IMR-90 (cell line): Measurements from ENCODE around the gene PSENEN. TPM values are rescaled to one million over a fixed set of nuclear protein-coding genes. Genes with fewer than 3 reads are reported as not detected.

ENCODE experiments used
- ATAC-seq: fragments of 200-7000 bp; cut with Tn5 transposase; 2 replicates; pipeline ENCODE4 v1.9.1; 2020; ENCODE audit warnings: low read depth, mild to moderate bottlenecking, moderate library complexity
- BruUV-seq: library from RNA; stranded (reverse); fragments of 400-500 nt; replicated peaks from 2 replicates; lab custom pipeline; 2021; lab: Mats Ljungman, UMichigan
- CTCF ChIA-PET: fragments of 300-600 bp; formaldehyde crosslinking; extraction: SDS; loops from one replicate; lab custom pipeline; 2021; ENCODE audit warnings: antibody characterized with exemption; lab: Yijun Ruan, JAX
- POLR2A ChIA-PET: fragments of 300-600 bp; sonication (Branson Sonifier 250); formaldehyde crosslinking; loops from one replicate; lab custom pipeline; 2022; ENCODE audit warnings: antibody characterized with exemption; ENCODE audit not compliant: unreplicated experiment; lab: Charles Lee
- DNase-seq: peaks from one replicate; pipeline ENCODE4 v3.0.0; 2013
- H2AFZ ChIP-seq: replicated peaks from 2 replicates; pipeline ENCODE3; 2013; ENCODE audit warnings: low read length, mild to moderate bottlenecking; ENCODE audit not compliant: poor library complexity
- H2AK5ac ChIP-seq: 2 replicates; pipeline ENCODE4 v1.6.1; 2013; ENCODE audit warnings: low read depth, low read length, inconsistent platforms
- H2AK9ac ChIP-seq: replicated peaks from 2 replicates; pipeline ENCODE3; 2013; ENCODE audit warnings: mild to moderate bottlenecking, low read depth, low read length, moderate library complexity; ENCODE audit not compliant: poor library complexity
- H2BK120ac ChIP-seq: 2 replicates; pipeline ENCODE4 v1.6.1; 2013; ENCODE audit warnings: low read depth, low read length, inconsistent platforms
- H2BK15ac ChIP-seq: 3 replicates; pipeline ENCODE4 v1.6.1; 2013; ENCODE audit warnings: low read depth, low read length, inconsistent platforms
- H2BK20ac ChIP-seq: 2 replicates; pipeline ENCODE4 v1.6.1; 2013; ENCODE audit warnings: low read depth, mild to moderate bottlenecking, inconsistent platforms, low read length, moderate library complexity
- H2BK5ac ChIP-seq: 2 replicates; pipeline ENCODE4 v1.6.1; 2013; ENCODE audit warnings: mild to moderate bottlenecking, low read depth, low read length, inconsistent platforms; ENCODE audit not compliant: poor library complexity, severe bottlenecking
- H3K14ac ChIP-seq: replicated peaks from 2 replicates; pipeline ENCODE4 v1.6.1; 2013; ENCODE audit warnings: low read depth, low read length, inconsistent platforms
- H3K18ac ChIP-seq: 2 replicates; pipeline ENCODE4 v1.6.1; 2013; ENCODE audit warnings: low read depth, low read length, control low read depth
- H3K23ac ChIP-seq: 2 replicates; pipeline ENCODE4 v1.6.1; 2013; ENCODE audit warnings: low read depth, low read length, inconsistent platforms
- H3K27ac ChIP-seq: 2 replicates; pipeline ENCODE4 v1.5.1; 2013; ENCODE audit warnings: mild to moderate bottlenecking, control low read depth, low read length; ENCODE audit not compliant: insufficient read depth
- H3K27me3 ChIP-seq: 2 replicates; pipeline ENCODE4 v1.6.1; 2013; ENCODE audit warnings: low read length; ENCODE audit not compliant: control insufficient read depth, insufficient read depth
- H3K36me3 ChIP-seq: 2 replicates; pipeline ENCODE4 v1.6.1; 2013; ENCODE audit warnings: low read length, mixed read lengths; ENCODE audit not compliant: control insufficient read depth, insufficient read depth
- H3K4ac ChIP-seq: 2 replicates; pipeline ENCODE4 v1.6.1; 2013; ENCODE audit warnings: low read depth, low read length, inconsistent platforms
- H3K4me1 ChIP-seq: 2 replicates; pipeline ENCODE4 v1.6.1; 2013; ENCODE audit warnings: low read length, mixed read lengths; ENCODE audit not compliant: control insufficient read depth, insufficient read depth
- H3K4me2 ChIP-seq: 2 replicates; pipeline ENCODE4 v1.6.1; 2013; ENCODE audit warnings: low read depth, mild to moderate bottlenecking, control low read depth, low read length, moderate library complexity
- H3K4me3 ChIP-seq: 2 replicates; pipeline ENCODE4 v1.5.1; 2013; ENCODE audit warnings: low read depth, mild to moderate bottlenecking, control low read depth, low read length, moderate library complexity; ENCODE audit not compliant: insufficient read depth
- H3K56ac ChIP-seq: 2 replicates; pipeline ENCODE4 v1.6.1; 2013; ENCODE audit warnings: low read length, inconsistent platforms; ENCODE audit not compliant: insufficient read depth; ENCODE audit errors: extremely low read depth
- H3K79me1 ChIP-seq, 2 experiments: 2 replicates each; pipeline ENCODE4 v1.6.1; 2013; ENCODE audit warnings: low read length in 2 of 2, inconsistent platforms in 1 of 2, low read depth in 1 of 2
- H3K9ac ChIP-seq: 2 replicates; pipeline ENCODE4 v1.6.1; 2013; ENCODE audit warnings: low read depth, low read length, control low read depth
- H3K9me1 ChIP-seq: 2 replicates; pipeline ENCODE4 v1.6.1; 2013; ENCODE audit warnings: low read length, inconsistent platforms; ENCODE audit not compliant: insufficient read depth
- H3K9me3 ChIP-seq: 2 replicates; pipeline ENCODE4 v1.6.1; 2013; ENCODE audit warnings: low read length; ENCODE audit not compliant: control insufficient read depth, insufficient read depth
- H4K20me1 ChIP-seq: 2 replicates; pipeline ENCODE4 v1.6.1; 2013; ENCODE audit warnings: low read length, inconsistent platforms; ENCODE audit not compliant: insufficient read depth
- H4K5ac ChIP-seq: 2 replicates; pipeline ENCODE4 v1.6.1; 2013; ENCODE audit warnings: mild to moderate bottlenecking, low read depth, low read length, control low read depth
- H4K8ac ChIP-seq, 2 experiments: 2 replicates each; pipeline ENCODE4 v1.6.1; 2013; ENCODE audit warnings: low read depth in 2 of 2, low read length in 2 of 2, control low read depth in 1 of 2, inconsistent platforms in 1 of 2
- H4K91ac ChIP-seq: 2 replicates; pipeline ENCODE4 v1.6.1; 2013; ENCODE audit warnings: low read depth, low read length, inconsistent platforms; ENCODE audit not compliant: insufficient read depth
- BHLHE40 ChIP-seq: fragments of 150-350 bp; IDR thresholded peaks from 2 replicates; pipeline ENCODE4 v1.6.1; 2016; ENCODE audit warnings: mild to moderate bottlenecking, low read depth, low read length
- CEBPB ChIP-seq: IDR thresholded peaks from 2 replicates; pipeline ENCODE4 v1.6.1; 2012; ENCODE audit warnings: low read depth, low read length, improper control_type of control experiment
- CHD1 ChIP-seq: IDR thresholded peaks from 2 replicates; pipeline ENCODE4 v1.6.1; 2012; ENCODE audit warnings: low read depth, low read length, improper control_type of control experiment
- FOS ChIP-seq: fragments of 150-350 bp; IDR thresholded peaks from 2 replicates; pipeline ENCODE4 v1.6.1; 2016; ENCODE audit warnings: low read depth, low read length
- MAFK ChIP-seq: IDR thresholded peaks from 2 replicates; pipeline ENCODE4 v1.6.1; 2012; ENCODE audit warnings: low read depth, low read length, improper control_type of control experiment
- MAZ ChIP-seq: IDR thresholded peaks from 2 replicates; pipeline ENCODE4 v1.6.1; 2012; ENCODE audit warnings: low read depth, mild to moderate bottlenecking, low read length, improper control_type of control experiment, moderate library complexity, borderline replicate concordance
- MXI1 ChIP-seq: IDR thresholded peaks from 2 replicates; pipeline ENCODE4 v1.6.1; 2012; ENCODE audit warnings: low read depth, mild to moderate bottlenecking, low read length, moderate library complexity, borderline replicate concordance
- NFE2L2 ChIP-seq: fragments of 150-350 bp; IDR thresholded peaks from 2 replicates; pipeline ENCODE4 v1.6.1; 2016; ENCODE audit warnings: low read depth, mild to moderate bottlenecking, low read length
- POLR2A ChIP-seq: IDR thresholded peaks from 2 replicates; pipeline ENCODE4 v1.6.1; 2012; ENCODE audit warnings: mild to moderate bottlenecking, low read depth, low read length
- RAD21 ChIP-seq: IDR thresholded peaks from 2 replicates; pipeline ENCODE4 v1.6.1; 2012; ENCODE audit warnings: low read length, improper control_type of control experiment
- RCOR1 ChIP-seq: IDR thresholded peaks from 2 replicates; pipeline ENCODE4 v1.6.1; 2012; ENCODE audit warnings: mild to moderate bottlenecking, low read length, improper control_type of control experiment; ENCODE audit not compliant: insufficient replicate concordance
- RFX5 ChIP-seq: IDR thresholded peaks from 2 replicates; pipeline ENCODE4 v1.8.0; 2012; ENCODE audit warnings: low read depth, mild to moderate bottlenecking, low read length, moderate library complexity
- SMC3 ChIP-seq: fragments of 150-350 bp; IDR thresholded peaks from 2 replicates; pipeline ENCODE4 v1.6.1; 2016; ENCODE audit warnings: low read depth, mild to moderate bottlenecking, antibody characterized with exemption, low read length, moderate library complexity
- whole genome bisulfite sequencing, 2 experiments: methylation state at CpG; one replicate each; pipeline versions ENCODE4 v1.1.5 to v1.1.7; 2013; ENCODE audit warnings: missing lambda C conversion rate in 2 of 2; ENCODE audit not compliant: insufficient read length in 1 of 2; ENCODE audit errors: extremely low coverage in 2 of 2; 5-methylcytosine and 5-hydroxymethylcytosine counted together
- dilution Hi-C: fragments of 300-500 bp; cut with HindIII; formaldehyde crosslinking; loops from one replicate; pipeline ENCODE4 v1.14.3; 2018; ENCODE audit warnings: low sequenced_read_pairs; ENCODE audit not compliant: unreplicated experiment
- in situ Hi-C: fragments of 300-500 bp; cut with MboI; formaldehyde crosslinking; loops from 3 replicates; pipeline ENCODE4 v1.14.3; 2019; ENCODE audit warnings: low sequenced_read_pairs, inconsistent platforms, mixed read lengths
- intact Hi-C: fragments of 100-400 bp; cut with micrococcal nuclease; formaldehyde crosslinking; loops from 2 replicates; pipeline ENCODE4 v1.10.0; 2022
- polyA plus RNA-seq, 3 experiments: library from polyadenylated mRNA; depleted of rRNA; stranded (reverse); fragments of >200 nt; gene quantifications; 2 replicates each; pipeline ENCODE4 v1.2.3, GENCODE V29; 2012; ENCODE audit warnings: low replicate concordance in 1 of 3
- total RNA-seq: library from RNA; depleted of rRNA; stranded (reverse); fragments of >200 nt; gene quantifications from 2 replicates; pipeline ENCODE4 v1.2.3, GENCODE V29; 2012
- TF ChIP-seq, protein P1 (sequence below): conservative IDR thresholded peaks from 2 replicates; pipeline ENCODE4 v1.5.1; 2012; ENCODE audit warnings: mild to moderate bottlenecking, low read depth, low read length, improper control_type of control experiment
- TF ChIP-seq, protein P2 (sequence below): fragments of 150-350 bp; IDR thresholded peaks from 2 replicates; pipeline ENCODE4 v1.6.1; 2016; ENCODE audit warnings: low read depth, mild to moderate bottlenecking, low read length, moderate library complexity, borderline replicate concordance
- TF ChIP-seq, protein P3 (sequence below): fragments of 150-350 bp; IDR thresholded peaks from 2 replicates; pipeline ENCODE4 v1.6.1; 2017; ENCODE audit warnings: mild to moderate bottlenecking, antibody characterized with exemption, low read length, low read depth

PSENEN gene
- total and polyA plus RNA-seq, 2 of the 4 experiments (the other 2 are of a cell fraction): 9.0 to 47.0 TPM

DNA sequence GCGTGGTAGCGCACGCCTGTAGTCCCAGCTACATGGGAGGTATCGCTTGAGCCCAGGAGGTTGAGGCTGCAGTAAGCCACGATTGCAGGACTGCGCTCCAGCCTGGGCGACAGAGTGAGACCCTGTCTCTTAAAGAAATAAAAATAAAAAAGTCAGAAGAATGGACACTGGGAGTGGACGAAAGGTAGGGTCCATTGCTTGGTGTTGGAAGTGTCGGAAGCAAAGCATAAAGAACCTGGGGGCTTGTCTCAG is 29.5 kb downstream of the PSENEN start:
- Histone ChIP-seq H3K9ac (no peak overlapping the region), H3K23ac (no peak overlapping the region), H3K4me3 (no peak overlapping the region), H2AK5ac (no peak overlapping the region), H3K4me2 (peak overlapping the region; percentile 73), H2BK15ac (no peak overlapping the region), H3K27me3 (no peaks in the 10 kb centered on the region), H3K9me3 (no peaks in the 10 kb centered on the region), H2AFZ (peak overlapping the region; percentile 99), H3K4ac (no peak overlapping the region), H3K4me1 (peaks cover 6% of the 10 kb centered on the region), H2BK120ac (no peak overlapping the region), H3K9me1 (peaks cover 6% of the 10 kb centered on the region; the same call in 1 of the 2 replicates), H3K27ac (no peak overlapping the region), H3K56ac (no peak overlapping the region), H3K18ac (no peak overlapping the region), H4K8ac (no peak overlapping the region), H2BK5ac (no peak overlapping the region), H3K36me3 (0 out of 2 replicates have a peak, but pooled peaks cover 2% of the 10 kb centered on the region), H4K20me1 (no peaks in the 10 kb centered on the region), H3K14ac (no peak overlapping the region), H4K5ac (no peak overlapping the region), H2AK9ac (peak overlapping the region; percentile 25), H2BK20ac (no peak overlapping the region), H3K79me1 (peaks cover 7 to 18% of the 10 kb centered on the region in 2 experiments), H4K91ac (no peak overlapping the region)
- in situ Hi-C loops: no loop called here
- dilution Hi-C loops: no loop called here
- no peak for ATAC-seq
- POLR2A ChIA-PET: no interaction called here
- no peak for DNase-seq
- TF ChIP-seq FOS (no peak), SMC3 (no peak), CEBPB (no peak), RAD21 (no peak), MAFK (no peak), CHD1 (no peak), MXI1 (no peak), RFX5 (no peak), MAZ (no peak), BHLHE40 (no peak), POLR2A (no peak), NFE2L2 (no peak), RCOR1 (no peak)
- TF ChIP-seq, protein P1, sequence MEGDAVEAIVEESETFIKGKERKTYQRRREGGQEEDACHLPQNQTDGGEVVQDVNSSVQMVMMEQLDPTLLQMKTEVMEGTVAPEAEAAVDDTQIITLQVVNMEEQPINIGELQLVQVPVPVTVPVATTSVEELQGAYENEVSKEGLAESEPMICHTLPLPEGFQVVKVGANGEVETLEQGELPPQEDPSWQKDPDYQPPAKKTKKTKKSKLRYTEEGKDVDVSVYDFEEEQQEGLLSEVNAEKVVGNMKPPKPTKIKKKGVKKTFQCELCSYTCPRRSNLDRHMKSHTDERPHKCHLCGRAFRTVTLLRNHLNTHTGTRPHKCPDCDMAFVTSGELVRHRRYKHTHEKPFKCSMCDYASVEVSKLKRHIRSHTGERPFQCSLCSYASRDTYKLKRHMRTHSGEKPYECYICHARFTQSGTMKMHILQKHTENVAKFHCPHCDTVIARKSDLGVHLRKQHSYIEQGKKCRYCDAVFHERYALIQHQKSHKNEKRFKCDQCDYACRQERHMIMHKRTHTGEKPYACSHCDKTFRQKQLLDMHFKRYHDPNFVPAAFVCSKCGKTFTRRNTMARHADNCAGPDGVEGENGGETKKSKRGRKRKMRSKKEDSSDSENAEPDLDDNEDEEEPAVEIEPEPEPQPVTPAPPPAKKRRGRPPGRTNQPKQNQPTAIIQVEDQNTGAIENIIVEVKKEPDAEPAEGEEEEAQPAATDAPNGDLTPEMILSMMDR: no peak
- TF ChIP-seq, protein P2, sequence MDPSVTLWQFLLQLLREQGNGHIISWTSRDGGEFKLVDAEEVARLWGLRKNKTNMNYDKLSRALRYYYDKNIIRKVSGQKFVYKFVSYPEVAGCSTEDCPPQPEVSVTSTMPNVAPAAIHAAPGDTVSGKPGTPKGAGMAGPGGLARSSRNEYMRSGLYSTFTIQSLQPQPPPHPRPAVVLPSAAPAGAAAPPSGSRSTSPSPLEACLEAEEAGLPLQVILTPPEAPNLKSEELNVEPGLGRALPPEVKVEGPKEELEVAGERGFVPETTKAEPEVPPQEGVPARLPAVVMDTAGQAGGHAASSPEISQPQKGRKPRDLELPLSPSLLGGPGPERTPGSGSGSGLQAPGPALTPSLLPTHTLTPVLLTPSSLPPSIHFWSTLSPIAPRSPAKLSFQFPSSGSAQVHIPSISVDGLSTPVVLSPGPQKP: no peak
- TF ChIP-seq, protein P3, sequence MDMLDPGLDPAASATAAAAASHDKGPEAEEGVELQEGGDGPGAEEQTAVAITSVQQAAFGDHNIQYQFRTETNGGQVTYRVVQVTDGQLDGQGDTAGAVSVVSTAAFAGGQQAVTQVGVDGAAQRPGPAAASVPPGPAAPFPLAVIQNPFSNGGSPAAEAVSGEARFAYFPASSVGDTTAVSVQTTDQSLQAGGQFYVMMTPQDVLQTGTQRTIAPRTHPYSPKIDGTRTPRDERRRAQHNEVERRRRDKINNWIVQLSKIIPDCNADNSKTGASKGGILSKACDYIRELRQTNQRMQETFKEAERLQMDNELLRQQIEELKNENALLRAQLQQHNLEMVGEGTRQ: no peak
- 29% methylated on average over 5 of the region's 9 CpGs; no CpG with 5 or more reads in 1 of the 2 experiments for WGBS, 2 experiments
- BruUV-seq: no TSS peak
- CTCF ChIA-PET: no interaction called here
- intact Hi-C loops: loop anchor here (2.0 kb wide), 1 partner anchor 16 kb away; the partner anchor contains the start of gene PROSER3
